Hematopoietic multipotent progenitor cell (in vitro differentiated cells): Measurements from ENCODE around the gene SDF4. TPM values are rescaled to one million over a fixed set of nuclear protein-coding genes. Genes with fewer than 3 reads are reported as not detected.
"Not testable (repeated sequence)": the region's sequence is repeated elsewhere in the genome, so short reads cannot be mapped to it uniquely, and the experiment has no call there.

Experiments
- DNase-seq, 3 donors: peaks; one replicate each; pipeline ENCODE4 v3.0.0-alpha.2; 2011 to 2015; ENCODE audit warnings: low read depth in 2 of 3, low spot score in 2 of 3
- total RNA-seq: library from RNA; depleted of rRNA; stranded (reverse); fragments of >200 nt; gene quantifications from one replicate; pipeline ENCODE4 v1.2.3, GENCODE V29; 2012

SDF4 gene
- total RNA-seq, 1 donor = 67.1 TPM

DNA sequence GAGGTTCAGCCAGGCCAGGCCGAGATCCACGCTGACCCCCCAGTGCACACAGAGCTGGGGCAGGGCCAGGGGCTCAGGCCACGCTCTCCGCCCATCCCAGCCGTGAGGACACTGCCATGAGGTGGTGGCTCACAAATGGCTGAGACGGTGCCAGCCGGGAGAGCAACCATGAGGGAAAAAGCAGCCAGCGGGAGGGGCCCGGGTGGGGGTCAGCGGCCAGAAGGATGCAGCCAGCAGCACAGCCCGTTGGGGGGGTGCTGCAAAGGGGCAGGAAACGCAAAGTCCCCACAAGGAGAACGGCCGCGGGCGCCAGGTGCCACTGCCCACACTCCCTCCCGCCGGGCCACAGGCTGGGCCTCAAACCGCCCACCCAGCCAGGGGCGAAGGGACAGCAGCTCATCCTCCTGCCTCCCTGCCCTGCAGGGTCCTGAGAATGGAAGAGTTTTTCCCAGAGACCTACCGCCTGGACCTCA is 49.8 kb downstream of the SDF4 start:
- DNase-seq = no peak

DNA sequence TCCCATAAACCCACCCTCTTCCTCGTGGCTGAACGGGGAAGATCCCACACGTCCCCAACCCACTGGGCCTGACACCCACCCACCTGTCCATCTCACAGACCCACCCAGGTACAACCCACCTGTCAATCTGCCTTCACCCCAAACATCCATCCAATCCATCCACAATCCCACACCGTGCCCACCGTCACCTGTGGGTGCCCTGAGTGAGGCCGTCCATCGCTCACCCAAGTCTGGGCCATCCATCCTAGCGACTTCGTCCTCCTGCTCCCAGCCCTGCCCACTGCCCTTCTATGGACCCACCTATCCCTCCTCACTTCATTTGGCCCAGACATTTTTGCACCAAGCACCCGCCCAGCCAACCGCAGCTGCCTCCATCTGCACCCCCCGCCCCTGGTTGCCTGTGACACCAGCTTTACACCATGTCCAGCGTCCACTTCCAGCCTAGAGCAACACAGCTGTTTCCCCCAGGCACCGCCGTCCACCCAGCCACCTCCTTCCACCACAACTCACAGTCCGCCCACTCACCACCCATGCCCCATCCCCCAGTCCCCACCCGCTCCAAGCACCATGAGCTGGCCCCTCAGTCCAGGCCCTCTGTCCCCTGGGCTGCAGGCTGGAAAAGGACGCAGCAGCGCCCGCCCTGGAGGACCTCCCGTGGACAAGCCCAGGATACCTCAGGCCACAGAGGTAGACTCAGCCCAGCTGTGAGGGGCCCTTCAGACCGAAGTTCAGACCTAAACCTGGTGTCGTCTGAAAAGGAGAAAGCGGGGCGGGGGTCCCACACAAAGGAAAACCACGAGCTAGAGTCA is 50.5 kb downstream of the SDF4 start:
- no peak for DNase-seq

DNA sequence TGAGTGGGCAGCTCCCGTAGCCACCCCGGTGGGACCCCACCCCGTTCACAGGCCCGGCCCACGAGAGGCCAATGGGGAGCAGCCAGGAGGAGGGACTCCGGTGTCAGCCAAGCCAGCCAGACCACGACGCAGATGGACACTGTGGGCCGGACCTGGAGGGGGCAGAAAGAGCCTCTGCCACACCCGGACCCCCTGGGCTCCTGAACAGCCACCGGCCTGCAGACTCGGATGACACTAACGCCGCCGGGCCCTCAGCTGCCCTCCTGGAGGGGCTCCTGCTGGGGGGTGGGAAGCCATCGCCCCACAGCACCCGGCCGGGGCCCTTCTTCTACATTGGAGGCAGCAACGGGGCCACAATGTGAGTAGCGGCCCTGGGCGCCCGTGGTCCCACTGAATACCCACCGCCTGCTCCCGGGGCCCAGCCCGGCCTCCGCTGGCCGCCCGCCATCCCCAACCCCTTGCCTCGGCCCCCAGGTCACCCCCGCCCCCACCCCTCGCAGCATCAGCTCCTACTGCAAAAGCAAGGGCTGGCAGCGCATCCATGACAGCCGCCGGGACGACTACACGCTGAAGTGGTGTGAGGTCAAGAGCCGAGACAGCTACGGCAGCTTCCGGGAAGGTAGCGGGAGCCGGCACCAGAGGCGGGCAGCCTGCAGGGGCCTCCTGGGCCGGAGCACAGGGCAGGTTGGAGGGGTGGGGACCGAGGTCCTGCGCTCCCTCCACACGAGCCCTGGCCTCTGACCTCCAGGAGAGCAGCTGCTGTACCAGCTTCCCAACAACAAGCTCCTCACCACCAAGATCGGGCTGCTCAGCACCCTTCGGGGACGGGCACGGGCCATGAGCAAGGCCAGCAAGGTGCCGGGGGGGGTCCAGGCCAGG is 51.6 kb downstream of the SDF4 start:
- no peak for DNase-seq

DNA sequence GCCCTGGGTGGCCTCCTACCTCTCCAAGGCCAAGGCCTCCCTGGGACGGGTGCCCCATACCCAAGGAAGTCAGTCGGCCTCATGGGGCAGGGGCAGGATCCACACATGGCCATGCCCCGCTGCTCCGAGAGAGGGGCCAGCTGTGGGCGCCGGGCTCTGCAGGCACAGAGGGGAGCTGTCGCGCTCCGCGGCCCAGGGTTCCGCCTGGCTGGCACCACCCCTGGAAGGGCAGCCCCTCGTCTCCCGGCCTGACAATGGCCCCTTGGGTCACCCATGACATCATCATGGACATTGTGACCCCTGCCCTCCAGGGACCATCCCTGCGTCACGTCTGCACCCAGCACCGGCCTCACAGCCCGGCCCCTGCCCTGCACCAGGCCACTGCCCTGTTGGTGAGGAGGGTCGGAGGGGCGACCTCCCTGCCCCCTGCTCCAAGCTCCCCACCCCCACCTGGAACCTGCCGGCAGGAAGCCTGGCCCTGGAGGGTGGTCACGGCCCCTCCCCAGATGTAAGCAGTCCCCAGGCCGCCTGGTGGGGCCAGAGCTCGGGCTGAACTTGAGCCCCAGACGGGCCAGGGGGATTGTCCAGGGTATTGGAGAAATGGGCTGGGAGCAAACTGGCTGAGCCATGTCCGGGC is 52.3 kb downstream of the SDF4 start:
- no peak for DNase-seq

DNA sequence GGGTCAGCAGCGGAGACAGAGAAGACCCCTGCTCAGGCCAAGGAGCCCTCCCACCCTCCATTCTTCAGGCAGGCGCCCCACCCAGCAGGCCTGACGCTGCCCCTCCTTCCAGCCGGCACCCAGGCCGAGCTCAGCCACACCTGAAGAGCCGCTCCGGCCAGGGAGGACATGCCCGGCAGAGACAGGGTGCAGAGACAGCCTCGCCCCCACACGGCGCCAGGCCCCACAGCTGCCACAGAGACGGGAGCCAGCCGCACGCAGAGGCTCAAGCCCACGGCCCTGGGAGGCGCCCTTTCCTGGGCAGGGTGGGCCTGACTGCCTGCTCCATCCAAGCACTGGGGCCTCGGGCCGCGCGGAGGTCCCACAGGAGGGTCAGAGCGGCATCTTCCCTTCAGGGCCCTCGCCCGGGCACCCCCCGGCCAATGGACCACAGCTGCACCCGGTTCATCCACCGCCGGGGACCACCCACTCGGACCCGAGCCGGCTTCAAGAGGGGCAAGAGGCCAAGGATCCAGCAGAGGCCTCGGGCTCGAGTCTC is 52.9 kb downstream of the SDF4 start:
- no peak for DNase-seq

DNA sequence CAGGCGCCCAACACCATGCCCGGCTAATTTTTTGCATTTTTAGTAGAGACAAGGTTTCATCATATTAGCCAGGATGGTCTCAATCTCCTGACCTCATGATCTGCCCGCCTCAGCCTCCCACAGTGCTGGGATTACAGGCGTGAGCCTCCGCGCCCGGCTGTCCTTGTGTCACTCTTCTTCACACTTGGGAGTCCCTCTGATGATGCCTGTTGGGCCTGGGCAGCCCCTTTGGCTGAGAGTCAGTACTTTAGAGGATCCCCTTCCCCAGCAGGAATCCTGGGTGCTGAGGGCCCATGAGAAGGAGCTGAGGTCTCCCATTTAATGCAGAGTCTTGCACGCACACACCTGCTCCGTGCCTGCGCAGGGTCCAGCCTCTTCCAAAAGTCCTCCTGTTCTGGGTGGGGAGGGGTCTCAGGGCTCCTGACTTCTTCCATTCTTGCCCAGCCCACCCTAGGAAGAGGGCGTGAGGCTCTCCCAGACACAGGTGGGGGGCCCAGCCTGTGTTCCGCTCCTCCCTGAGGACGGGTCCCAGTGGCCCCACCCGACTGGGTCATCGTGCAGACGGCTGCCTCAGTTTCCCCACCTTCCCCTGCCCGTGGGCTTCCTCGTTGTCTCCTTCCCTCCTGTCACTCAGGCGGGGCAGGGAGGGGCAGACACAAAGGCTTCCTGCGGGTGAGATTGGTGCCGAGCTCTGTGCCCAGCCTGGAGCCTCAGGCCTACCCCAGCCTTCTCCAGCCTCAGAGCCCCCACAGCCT is 54.2 kb downstream of the SDF4 start:
- no peak for DNase-seq

DNA sequence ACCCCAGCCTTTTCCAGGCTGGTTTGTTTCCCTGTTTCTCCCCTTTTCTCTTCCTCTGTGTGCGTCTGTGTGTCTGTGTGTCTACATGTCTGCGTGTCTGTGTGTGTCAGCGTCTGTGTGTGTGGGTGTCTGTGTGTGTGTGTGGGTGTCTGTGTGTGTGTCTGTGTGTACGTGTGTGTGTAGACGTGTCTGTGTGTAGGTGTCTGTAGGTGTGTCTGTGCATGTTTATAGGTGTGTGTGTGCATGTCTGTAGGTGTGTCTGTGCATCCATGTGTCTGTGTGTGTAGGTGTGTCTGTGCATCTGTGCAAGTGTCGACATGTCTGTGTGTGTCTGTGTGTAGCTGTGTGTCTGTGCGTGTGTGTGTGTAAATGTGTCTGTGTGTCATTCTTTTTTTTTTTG is 54.9 kb downstream of the SDF4 start:
- DNase-seq = no peak

DNA sequence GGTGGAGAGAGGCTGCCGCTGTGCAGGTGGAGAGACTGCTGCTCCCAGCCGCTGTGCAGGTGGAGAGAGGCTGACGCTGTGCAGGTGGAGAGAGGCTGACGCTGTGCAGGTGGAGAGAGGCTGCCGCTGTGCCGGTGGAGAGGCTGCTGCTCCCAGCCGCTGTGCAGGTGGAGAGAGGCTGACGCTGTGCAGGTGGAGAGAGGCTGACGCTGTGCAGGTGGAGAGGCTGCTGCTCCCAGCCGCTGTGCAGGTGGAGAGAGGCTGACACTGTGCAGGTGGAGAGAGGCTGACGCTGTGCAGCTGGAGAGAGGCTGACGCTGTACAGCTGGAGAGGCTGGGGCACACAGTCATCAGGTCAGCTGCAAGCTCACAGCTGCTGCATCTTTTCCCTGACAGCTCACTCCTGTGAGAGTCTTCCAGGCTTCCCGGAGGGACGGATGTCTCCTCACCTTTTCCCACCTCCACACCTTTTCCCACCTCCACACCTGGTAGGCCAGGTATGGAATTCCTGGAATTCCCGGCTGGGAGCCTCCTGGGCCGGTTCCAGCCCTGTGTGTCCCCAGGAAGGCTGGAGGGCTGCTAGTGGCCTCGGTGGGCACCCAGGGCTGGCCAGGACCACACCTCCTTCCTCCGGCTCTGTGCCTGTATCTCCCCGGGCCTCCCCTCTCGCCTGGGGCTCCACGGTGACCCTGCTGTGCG is 55.6 kb downstream of the SDF4 start:
- not testable (repeated sequence) for DNase-seq

DNA sequence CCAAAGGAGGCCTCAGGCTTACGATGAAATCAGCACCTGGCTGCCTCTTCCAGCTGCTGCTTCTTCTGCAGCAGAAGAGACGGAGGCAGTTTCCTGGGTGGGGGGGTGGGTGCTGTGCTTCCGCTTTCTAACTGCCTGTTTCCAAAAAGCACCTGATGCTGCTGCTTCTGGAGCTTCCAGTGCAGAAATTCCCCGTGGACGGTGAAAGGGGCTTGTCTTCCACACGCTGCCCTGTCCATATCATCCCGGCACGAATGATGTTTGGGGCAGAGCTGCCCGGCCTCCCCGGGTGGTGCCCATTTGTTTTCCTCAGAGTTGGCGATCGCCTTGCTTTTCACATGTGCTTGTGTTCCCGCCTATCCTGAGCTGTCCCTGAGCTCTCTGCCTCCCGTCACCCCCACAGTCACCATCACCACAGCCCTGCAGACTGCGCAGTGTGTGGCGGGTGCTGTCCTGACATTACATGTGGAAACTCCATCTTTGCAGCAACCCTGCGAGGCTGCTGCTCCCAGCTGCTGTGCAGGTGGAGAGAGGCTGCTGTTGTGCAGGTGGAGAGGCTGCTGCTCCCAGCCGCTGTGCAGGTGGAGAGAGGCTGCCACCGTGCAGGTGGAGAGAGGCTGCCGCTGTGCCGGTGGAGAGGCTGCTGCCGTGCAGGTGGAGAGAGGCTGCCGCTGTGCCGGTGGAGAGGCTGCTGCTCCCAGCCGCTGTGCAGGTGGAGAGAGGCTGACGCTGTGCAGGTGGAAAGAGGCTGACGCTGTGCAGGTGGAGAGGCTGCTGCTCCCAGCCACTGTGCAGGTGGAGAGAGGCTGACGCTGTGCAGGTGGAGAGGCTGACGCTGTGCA is 56.4 kb downstream of the SDF4 start:
- no peak for DNase-seq

DNA sequence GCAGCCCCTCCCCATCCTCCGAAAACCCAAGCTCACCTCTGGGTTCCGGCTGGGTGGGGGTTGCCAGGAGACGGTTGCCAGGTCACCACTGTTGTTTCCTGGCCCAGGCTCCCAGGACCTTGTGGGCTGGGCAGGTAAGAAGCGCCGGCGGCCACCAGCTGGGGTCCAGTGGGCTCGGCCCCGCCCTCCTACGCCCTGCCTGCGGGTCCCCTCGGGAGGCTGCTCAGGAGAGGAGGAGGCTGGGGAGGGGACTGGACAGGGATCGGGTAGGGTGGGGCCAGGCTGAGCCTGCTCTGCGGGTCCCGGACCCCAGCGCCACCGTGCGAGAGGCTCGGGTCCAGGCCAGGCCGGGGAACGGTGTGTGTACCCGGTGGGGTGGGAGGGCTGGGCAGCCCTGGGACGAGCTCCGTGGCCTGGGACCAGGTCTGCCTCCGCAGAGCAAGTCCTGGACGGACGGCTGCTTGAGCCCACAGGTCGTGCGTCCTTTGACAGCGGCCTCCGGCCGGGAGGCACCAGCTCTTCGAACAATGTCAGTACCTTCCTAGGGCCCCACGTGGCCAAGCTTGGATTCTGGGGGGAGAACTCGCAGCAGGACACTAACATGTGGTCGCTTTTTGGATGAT is 57.9 kb downstream of the SDF4 start, which contains the start of gene TTLL10:
Gene TTLL10 (plus strand): TSS at position 88 of the 623 bp plus-strand sequence. CDS start 5,336 bp downstream, outside the sequence.
- peak; percentile 40 to 70 (median 65) for DNase-seq

DNA sequence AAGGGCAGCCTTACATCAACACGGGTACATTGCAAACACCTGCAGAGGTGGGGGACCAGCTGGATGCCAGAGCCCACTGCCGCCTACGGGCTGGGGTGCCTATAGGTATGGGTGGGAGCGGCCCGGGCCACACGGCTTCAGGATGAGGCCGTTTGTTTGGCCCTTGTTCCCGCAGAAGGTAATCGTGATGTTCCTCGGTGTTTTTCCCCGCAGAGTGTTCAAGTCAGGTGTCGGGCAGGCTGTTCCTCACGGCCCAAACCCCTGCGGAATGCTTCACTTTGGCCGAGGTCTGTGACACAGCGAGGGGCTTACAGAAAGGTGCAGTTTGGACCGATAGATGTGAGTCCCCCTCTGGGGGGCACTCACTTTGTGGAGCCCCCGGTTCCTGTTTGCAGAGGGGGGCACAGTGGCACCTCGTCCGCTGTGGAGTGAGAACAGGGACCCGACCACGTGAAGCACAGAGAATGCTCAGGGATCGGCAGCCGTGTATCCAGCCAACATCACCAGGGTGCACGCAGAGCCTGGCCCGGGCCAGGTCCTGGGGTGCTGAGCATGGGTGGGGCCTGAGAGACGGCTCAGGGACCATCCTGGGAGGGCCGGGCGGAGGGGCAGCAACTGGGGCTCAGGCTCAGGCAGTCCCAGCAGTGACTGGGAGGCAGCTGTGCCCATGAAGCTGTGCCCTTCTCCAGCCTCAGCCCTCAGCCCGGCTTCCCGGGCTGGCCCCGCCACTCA is 58.6 kb downstream of the SDF4 start:
- no peak for DNase-seq

DNA sequence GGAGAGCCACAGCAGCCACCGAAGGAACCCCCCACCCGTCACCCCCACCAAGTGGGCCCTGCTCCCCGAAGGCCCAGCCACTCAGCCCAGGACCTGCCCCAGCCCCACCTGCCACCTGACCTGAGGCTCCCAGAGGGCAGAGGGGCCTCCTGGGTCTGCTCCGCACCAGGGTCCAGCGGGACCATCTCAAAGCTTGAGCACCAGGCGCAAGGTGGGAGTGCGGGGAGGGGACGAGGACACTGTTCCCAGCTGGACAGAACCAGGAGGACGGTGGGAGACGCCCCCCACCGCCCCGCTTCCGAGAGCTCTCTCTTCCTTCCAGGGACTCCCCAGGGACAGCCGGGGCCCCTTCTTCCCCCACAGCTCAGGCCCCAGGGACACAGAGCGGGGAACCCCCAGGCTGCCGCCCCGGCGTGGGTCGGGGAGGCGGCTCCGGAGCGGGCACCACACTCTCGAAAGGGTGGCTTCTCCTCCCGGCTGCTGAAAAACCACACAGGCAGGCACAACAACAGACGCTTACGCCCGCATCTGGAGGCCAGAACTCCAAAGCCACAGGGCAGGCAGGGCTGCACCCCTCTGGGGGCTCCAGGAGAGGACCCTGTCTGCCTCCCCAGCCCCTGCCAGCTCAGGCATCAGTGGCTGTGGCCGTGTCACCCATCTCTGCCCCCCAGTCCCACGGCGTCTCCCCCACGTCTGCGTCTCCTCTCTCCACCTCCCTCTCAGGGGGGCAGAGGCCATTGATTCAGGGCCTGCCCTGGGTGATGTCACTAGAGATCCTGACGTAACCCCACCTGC is 60.1 kb downstream of the SDF4 start:
- DNase-seq = no peak

DNA sequence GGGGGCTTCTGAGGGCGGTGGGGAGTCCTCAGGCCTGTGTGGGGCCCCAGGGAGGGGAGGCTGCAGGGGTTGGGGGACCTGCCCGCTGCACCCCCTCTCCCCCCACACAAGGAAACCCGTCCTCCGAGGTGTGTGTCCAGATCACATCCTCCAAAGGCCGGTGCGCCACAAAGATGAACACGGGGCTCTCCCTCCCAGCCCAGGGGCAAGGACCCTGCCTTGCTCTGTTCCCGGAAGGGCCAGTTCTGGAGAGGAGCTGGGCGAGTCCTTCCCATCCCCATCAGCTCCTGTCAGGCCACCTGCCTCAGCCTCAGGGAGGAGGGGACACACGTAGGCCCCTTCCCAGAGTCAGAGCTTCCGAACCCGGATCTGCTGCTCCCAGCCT is 60.6 kb downstream of the SDF4 start:
- DNase-seq = no peak

DNA sequence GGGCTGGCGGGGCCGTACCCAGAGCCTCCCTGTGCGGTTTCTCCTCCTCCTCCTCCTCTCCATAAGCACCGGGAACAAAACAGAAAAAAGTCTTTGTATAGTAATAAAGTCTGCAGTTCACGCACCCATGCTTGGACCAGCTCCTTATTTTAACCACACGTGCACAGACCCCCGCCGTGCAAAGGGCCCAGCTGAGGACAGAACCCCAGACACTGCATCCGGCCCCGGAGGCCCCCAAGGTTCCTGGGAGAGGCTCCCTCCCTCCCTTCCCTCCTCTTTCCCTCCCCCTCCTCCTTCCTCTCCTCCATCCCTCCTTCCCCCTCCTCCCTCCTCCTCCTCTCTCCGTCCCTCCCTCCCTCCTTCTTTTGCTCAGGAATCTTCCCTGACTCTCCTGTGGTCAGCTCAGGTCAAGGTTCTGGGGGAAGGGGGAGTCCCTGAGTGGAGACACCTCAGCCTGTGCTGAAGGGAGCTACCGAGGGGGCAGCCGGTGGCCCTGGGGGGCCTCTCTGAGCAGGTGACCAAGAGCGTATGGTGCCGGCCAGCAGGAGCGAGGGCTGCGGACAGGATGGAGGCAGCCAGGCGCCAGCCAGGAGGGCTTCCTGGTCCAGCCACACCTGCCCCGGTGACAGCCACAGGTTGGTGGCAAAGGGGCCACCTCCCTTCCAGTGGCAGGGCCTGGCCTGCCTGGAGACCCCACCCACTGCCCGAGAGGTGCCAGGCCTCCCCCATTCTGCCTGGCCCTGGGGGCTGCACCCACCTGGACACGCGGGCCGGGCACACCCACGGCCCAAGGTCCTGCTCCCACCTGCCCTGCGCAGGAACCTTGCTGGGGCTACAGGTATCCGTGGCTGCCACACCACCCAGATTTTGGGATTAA is 61.3 kb downstream of the SDF4 start:
- no peak for DNase-seq

DNA sequence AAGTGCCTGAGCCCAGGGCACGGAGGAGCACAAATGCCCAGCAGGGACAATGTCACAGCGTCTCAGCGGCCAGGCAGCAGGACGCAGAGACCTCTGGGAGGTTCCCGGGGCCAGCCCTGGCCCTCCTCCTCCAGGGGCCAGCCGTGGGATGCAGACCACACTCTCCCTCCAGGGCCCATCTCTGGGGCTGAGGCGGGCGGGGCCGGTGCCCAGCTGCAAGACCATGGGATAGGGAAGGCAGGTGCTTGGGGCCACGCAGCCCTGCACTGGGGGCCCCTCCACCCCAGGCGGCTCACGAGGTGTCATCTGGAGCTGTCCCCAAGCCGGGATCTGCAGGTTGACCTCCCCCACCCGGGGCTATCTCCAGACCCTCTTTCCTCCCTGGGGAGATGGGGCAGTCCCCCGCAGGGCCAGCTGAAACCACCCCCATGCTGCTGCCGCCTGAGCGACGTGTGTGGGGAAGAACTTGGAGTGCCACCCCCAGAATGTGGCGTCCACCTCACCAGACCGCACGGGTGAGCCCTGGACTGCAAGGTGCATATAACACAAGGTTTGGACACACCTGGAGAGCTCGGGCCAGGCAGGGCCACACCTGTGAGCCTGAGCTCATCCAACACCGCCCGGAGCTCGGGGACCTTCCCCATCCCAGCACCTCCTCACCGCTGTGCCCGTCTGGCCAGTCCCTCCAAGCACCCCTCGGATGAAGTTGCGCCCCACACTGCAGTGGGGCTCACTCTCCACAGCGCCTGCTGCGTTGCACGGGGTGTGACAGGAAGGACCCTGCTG is 62.2 kb downstream of the SDF4 start:
- no peak for DNase-seq
